ENCODE measurements around the gene CWC25.
"Not testable (repeated sequence)": the region's sequence is repeated elsewhere in the genome, so short reads cannot be mapped to it uniquely, and the experiment has no call there.

The CWC25 gene

GRCh38 chr17:38852771-38853291 lies 27.7 kb upstream of the CWC25 start:
- no peak for DNase-seq (ENCODE audit: low spot score)

GRCh38 chr17:38851434-38851833 lies 26.3 kb upstream of the CWC25 start:
- DNase-seq (ENCODE audit: low spot score), result peak; percentile 14

- DNase-seq (ENCODE audit: low spot score), result no peak
These were observed 25.3 kb upstream of the CWC25 start for GRCh38 chr17:38850374-38850773.

- DNase-seq (ENCODE audit: low spot score), result no peak
These were observed 24.0 kb upstream of the CWC25 start for GRCh38 chr17:38848939-38849605.

- DNase-seq (ENCODE audit: low spot score), result no peak
These were observed 23.4 kb upstream of the CWC25 start for GRCh38 chr17:38848557-38848891.

GRCh38 chr17:38844261-38844757 lies 19.2 kb upstream of the CWC25 start:
- no peak for DNase-seq (ENCODE audit: low spot score)

- DNase-seq (ENCODE audit: low spot score), result no peak
These were observed 684 bp upstream of the CWC25 start for GRCh38 chr17:38825762-38826247.

GRCh38 chr17:38815576-38816193 lies 9.4 kb downstream of the CWC25 start:
- peak; percentile 55 for DNase-seq (ENCODE audit: low spot score)

GRCh38 chr17:38809828-38810227 lies 15.3 kb downstream of the CWC25 start:
- no peak for DNase-seq (ENCODE audit: low spot score)

- no peak for DNase-seq (ENCODE audit: low spot score)
These were observed 24.8 kb downstream of the CWC25 start for GRCh38 chr17:38800237-38800760.

- DNase-seq (ENCODE audit: low spot score), result peak; percentile 99
These were observed 25.5 kb downstream of the CWC25 start, which contains the start of gene PIP4K2B for GRCh38 chr17:38799501-38800236. TSS of gene PIP4K2B (minus strand) at chr17:38799556. CDS start at chr17:38799424, 132 bp downstream.

- DNase-seq (ENCODE audit: low spot score), result peak; percentile 72
These were observed 26.3 kb downstream of the CWC25 start for GRCh38 chr17:38798614-38799500.

- DNase-seq (ENCODE audit: low spot score), result no peak
These were observed 27.3 kb downstream of the CWC25 start for GRCh38 chr17:38797828-38798227.

- DNase-seq (ENCODE audit: low spot score), result no peak
These were observed 28.0 kb downstream of the CWC25 start for GRCh38 chr17:38797158-38797490.

GRCh38 chr17:38796451-38797157 lies 28.5 kb downstream of the CWC25 start:
- DNase-seq (ENCODE audit: low spot score), result no peak

GRCh38 chr17:38794221-38794620 lies 30.9 kb downstream of the CWC25 start:
- no peak for DNase-seq (ENCODE audit: low spot score)

- DNase-seq (ENCODE audit: low spot score), result no peak
These were observed 34.0 kb downstream of the CWC25 start for GRCh38 chr17:38791162-38791561.

GRCh38 chr17:38790148-38790707 lies 34.9 kb downstream of the CWC25 start:
- not testable (repeated sequence) for DNase-seq (ENCODE audit: low spot score)

- DNase-seq (ENCODE audit: low spot score), result peak; percentile 37
These were observed 35.9 kb downstream of the CWC25 start for GRCh38 chr17:38789185-38789584.

- not testable (repeated sequence) for DNase-seq (ENCODE audit: low spot score)
These were observed 37.1 kb downstream of the CWC25 start for GRCh38 chr17:38787999-38788398.
